T1000 (cell line): Measurements from ENCODE around the gene AP1S1.

Experiments used
- DNase-seq: peaks from one replicate; lab custom pipeline; 2025; ENCODE audit warnings: mixed read lengths; lab: John Stamatoyannopoulos, UW

Gene AP1S1

GRCh38 chr7:101159696-101160674 lies 5.7 kb downstream of the AP1S1 start:
- peak; percentile 16 for DNase-seq

DNA sequence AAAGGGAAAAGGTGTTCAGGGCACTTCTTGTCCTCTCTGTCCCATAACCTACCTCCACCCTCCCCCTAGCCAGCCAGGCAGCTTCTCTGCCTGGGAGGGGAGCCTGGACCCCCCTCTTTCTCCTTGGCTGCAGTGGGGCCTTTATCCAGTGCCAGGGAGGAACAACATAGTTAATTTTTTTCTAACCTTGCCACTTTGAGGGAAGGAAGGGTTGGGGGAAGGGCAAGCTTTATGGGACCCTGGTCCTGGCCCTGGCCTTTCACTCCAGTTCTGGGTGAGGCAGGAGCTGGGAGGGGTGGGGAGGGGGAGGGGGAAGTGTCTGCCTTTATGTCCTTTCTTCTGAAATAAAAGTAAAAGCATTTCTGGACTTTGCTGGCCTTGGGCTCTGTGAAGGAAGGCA lies 6.6 kb downstream of the AP1S1 start:
- no peak for DNase-seq

- DNase-seq, result no peak
Observed at GRCh38 chr7:101161692-101162471, 7.6 kb downstream of the AP1S1 start.

DNA sequence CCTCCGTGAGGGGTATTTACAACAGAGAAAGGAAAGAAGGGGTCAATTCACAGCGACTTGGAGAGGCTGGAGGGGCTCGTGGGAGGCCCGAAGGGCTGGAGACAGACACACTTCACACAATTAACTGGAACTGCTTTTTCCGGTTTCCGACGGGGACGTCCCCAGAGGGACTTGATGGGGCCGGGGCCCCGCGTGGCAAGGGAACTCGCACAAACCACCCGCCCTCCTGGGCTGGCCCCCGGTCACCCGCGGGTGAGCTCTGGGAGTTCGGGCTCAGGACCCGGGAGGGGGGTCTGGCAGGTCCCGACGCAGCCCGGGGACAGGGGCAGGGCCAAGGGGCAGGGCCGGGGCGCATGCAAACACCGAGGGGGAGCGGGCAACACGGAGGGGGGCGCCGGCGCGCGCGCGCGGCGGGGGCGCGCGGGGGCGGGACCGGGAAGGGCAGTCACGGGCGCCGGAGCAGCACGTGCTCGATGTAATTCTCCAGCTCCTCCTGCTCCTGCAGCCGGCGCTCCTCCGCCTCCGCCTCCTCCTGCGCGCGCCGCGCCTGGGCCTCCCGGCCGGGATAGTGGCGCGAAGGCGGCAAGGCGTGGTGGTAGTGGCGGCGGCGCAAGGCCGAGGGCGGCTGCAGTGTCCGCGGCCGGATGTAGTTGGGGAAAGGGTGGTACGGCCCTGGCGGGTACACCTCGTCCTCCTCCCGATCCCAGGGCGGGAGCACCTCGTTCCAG lies 8.4 kb downstream of the AP1S1 start:
- DNase-seq, result peak; percentile 18

DNA sequence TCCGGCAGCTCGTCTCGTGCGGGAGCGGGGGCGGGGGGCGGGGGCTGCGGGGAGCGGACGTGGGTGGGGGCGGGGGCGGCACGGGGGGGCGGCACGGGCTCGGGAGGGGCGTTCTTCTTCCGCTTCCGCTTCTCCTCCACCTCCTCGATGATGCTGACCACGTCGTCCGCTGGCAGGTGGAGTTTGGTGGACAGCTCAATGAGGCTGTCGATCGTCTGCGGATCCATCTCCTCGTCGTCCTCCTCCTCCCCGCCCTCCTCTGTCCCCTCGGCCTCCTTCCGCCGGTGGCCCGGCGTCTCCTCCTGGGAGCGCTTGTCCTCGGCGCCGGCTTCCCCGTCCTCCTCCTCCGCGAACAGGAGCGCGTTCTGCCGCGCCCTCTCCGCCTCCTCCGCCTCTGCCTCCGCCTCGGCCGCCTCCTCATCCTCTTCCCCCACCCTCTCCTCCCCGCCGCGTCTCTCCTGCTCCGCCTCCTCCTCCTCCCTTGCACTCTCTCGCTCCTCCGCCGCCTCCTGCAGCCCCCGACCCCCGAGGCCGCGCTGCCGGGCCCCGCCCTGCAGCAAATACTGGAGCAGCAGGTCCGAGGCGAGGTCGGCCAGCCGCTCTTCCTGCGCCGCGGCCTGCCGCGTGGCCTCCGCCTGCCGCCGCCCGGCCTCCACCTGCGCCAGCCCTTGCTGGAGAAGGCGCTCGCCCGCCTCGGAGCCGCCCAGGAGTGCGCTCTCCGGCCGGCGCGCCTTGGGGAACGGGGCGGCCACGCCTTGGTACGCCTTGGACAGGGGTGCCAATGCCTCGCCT lies 9.2 kb downstream of the AP1S1 start:
- DNase-seq, result no peak

- DNase-seq, result peak; percentile 11
Observed at GRCh38 chr7:101164071-101164840, 10.0 kb downstream of the AP1S1 start.

DNA sequence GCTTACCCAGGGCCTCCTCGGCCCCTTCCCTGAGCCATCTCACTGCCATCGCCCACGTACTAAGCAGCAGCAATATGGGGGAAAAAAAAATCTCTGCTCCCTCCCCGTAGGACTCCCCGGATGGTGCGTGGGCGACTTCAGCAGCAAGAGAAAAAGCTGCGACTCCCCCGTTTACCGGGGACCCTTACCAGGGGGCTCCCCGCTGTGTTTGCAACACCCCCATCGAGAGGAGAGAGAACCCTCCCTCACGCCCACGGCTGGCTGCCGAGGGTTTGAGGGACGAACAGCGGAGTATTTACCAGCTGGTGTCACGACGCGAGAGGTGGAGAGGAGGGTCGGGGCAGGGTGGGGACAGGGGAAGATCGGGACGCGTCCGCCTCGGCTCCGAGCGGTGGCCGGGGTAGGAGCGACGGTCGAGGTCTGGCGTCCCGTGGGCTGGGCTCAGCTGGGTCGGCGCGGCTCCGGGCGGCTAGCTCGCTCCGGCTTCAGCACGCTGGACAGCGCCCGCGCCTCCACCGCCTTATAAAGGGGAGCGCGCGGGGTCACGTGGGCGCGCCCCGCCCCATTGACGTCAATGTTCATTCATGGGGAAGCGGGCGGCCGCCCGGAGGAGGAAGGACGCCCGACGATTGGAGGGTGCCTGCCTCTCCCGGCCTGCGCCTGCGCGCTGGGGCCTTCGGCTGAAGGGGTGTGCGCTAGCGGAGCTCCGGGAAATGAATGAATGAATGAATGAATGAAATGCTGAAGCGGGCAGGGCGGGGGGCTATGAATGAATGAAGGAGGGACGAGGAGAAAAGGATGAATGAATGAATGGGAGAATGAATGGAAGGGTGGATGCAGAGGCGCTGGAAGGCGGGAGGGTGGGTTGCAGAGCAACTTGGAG lies 11.0 kb downstream of the AP1S1 start, which contains the start of gene VGF:
VGF (minus strand) TSS at position 495 of the 883 bp plus-strand sequence. CDS start 726 bp downstream, outside the sequence.
- peak; percentile 77 for DNase-seq

GRCh38 chr7:101165958-101166647 lies 11.8 kb downstream of the AP1S1 start:
- no peak for DNase-seq

DNA sequence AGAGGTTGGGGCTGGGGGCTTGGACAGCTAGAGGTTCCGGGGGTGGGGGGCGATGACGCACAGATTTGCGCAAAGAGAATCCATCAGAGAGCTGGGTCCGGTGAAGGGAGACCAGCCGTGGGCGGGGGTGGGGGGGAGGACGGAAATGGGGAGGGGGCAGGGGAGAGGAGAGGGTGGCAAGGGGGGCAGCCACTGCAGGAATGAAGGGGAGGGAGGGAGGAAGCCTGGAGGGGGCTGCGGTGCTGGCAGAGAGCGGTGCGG lies 12.3 kb downstream of the AP1S1 start:
- no peak for DNase-seq

- no peak for DNase-seq
Observed at GRCh38 chr7:101166909-101167644, 12.8 kb downstream of the AP1S1 start.

GRCh38 chr7:101167645-101168411 lies 13.6 kb downstream of the AP1S1 start:
- DNase-seq, result no peak

GRCh38 chr7:101168412-101169049 lies 14.3 kb downstream of the AP1S1 start:
- no peak for DNase-seq

DNA sequence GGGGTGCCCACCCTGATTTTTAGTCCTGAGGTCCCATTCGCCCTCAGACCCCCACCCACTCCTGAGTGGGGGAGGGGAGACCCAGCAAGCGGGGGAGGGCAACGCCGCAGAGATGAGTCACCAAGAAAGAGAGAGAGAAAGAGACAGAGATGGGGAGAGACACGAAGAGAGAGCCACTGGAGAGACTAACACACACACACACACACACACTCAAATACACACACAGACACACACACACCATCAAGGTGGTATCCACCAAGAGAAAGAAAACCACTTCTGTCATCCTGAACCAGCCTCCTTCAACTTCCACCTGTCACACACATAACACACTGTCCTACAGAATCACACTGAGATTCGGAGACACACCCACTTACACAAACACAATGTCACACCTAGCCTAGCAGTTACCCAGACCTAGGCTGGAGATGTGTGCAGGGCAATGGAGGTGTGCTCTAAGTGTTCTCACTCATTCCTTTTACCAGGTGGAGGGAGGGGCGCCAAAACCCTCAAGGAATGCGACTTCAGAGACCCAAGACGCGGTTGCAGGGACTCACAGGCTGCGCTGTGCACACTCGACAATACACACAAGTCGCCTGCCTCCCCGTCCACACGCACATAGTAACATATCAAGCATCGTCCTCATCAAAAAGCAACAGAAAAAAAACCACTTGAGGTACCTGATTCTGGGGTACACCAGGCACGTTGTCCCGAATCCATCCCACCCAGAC lies 15.0 kb downstream of the AP1S1 start:
- DNase-seq, result no peak

DNA sequence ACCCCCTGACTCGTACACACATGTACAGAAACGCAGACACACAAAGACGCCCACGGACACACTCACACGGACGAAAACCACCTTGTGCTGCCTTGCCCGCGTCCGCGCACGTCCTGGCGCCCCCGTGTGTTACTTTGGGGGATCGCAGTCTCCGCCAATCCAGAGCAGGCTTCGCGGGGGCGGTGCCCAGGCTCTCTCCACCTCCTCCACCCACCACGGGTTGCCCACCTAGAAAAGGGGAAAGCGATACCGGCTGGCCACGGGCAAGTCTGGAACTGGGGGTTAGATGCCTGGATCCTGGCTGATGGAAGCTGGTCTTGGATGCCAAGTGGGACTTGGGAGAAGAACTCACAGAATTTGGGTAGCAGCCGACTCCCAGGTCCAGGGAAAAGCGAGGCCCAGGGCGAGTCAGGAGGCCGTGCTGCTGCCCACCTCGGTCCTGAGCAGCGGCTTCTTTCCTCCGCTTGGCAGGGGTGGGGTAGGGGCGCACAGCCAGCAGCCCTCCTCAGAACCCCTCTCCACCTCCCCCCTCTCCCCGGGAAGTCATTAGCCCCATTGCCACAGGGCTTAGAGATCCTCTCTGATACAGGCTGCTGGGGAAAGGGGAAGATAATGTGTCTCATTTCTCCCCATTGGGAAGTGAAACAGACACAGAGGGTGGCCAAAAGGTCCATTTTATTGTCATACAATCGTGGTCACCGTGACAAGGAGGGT lies 15.7 kb downstream of the AP1S1 start:
- peak; percentile 44 for DNase-seq

- no peak for DNase-seq
Observed at GRCh38 chr7:101170617-101171441, 16.6 kb downstream of the AP1S1 start.
